OCI-LY3 (cell line): Measurements from ENCODE around the gene ERP29.

Experiments
- EZH2phosphoT487 ChIP-seq: fragments of 200-600 bp; shearing (Covaris generic); IDR thresholded peaks from 2 replicates; pipeline ENCODE4 v1.6.1; 2018; ENCODE audit warnings: antibody characterized with exemption, mixed run types, low read depth
- TF ChIP-seq, protein P1 (sequence below): fragments of 200-600, 300-600 bp; sonication (generic); IDR thresholded peaks from 2 replicates; pipeline ENCODE4 v1.5.1; 2014; ENCODE audit warnings: antibody characterized with exemption, low read length, low read depth

DNA sequence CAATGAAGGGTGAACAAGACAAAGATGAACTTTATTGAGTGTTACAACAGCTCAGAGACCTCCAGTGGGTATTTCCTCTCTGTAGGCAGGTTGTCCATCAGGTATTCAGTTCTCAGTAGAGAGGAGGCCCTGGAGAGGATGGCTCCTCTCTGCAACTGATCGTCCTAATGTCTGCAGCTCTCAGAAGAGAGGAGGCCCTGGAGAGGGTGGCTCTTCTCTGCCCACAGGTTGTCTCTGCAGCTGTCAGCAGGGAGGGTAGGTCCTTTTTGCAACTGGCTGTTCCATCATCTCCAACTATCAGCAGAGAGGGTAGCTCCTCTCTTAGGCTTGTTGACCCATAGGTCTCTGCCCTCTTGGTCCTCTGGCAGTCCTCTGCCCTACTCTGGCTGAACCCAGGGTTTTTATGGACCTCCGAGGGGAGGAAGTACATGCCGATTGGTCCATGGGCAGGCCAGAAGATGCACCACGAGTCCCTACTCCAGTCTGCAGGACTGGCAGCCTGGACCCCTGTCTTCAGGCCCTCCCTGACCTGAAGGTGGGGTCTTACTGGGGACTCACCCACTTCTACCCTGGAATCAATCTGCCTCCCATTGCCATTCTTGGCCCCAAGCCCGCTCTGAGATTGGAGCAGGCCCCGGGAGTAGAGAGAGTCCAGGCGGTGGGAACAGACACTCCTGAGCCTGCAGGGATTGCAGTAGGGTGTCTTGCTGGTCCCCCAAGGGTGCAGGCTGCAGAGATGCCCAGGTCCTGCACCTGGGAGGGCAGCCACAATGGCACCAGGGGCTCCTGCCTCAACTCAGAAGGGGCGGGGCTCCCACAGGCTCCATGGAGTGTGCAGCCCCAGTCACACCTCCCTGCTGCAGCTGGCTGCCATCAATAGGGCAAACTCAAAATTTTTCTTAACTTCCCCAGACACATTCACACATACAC, 2.5 kb upstream of the ERP29 start:
- TF ChIP-seq, protein P1, sequence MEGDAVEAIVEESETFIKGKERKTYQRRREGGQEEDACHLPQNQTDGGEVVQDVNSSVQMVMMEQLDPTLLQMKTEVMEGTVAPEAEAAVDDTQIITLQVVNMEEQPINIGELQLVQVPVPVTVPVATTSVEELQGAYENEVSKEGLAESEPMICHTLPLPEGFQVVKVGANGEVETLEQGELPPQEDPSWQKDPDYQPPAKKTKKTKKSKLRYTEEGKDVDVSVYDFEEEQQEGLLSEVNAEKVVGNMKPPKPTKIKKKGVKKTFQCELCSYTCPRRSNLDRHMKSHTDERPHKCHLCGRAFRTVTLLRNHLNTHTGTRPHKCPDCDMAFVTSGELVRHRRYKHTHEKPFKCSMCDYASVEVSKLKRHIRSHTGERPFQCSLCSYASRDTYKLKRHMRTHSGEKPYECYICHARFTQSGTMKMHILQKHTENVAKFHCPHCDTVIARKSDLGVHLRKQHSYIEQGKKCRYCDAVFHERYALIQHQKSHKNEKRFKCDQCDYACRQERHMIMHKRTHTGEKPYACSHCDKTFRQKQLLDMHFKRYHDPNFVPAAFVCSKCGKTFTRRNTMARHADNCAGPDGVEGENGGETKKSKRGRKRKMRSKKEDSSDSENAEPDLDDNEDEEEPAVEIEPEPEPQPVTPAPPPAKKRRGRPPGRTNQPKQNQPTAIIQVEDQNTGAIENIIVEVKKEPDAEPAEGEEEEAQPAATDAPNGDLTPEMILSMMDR = no peak
- TF ChIP-seq EZH2phosphoT487 = no peak
